ENCODE results near the gene FAM25A.
"Not testable (repeated sequence)": the region's sequence is repeated elsewhere in the genome, so short reads cannot be mapped to it uniquely, and the experiment has no call there.

FAM25A gene

GRCh38 chr10:87007674-87008073 is 12.4 kb upstream of the FAM25A start:
- in situ Hi-C loops (cut with MboI; ENCODE audit: low pct_unique_long_range_greater_than_20kb, low sequenced_read_pairs); DNase-seq: not testable (repeated sequence)

- in situ Hi-C loops (cut with MboI; ENCODE audit: low pct_unique_long_range_greater_than_20kb, low sequenced_read_pairs); DNase-seq: not testable (repeated sequence)
These were observed 11.8 kb upstream of the FAM25A start for GRCh38 chr10:87008303-87008702.

- DNase-seq; in situ Hi-C loops (cut with MboI; ENCODE audit: low pct_unique_long_range_greater_than_20kb, low sequenced_read_pairs): not testable (repeated sequence)
These were observed 10.9 kb upstream of the FAM25A start for GRCh38 chr10:87009134-87009696.

GRCh38 chr10:87013528-87013927 is 6.6 kb upstream of the FAM25A start:
- in situ Hi-C loops (cut with MboI; ENCODE audit: low pct_unique_long_range_greater_than_20kb, low sequenced_read_pairs), result not testable (repeated sequence)
- DNase-seq, result peak; percentile 21

- in situ Hi-C loops (cut with MboI; ENCODE audit: low pct_unique_long_range_greater_than_20kb, low sequenced_read_pairs); DNase-seq: not testable (repeated sequence)
These were observed 4.9 kb upstream of the FAM25A start for GRCh38 chr10:87014986-87015716.

GRCh38 chr10:87018127-87018526 is 2.0 kb upstream of the FAM25A start:
- DNase-seq; in situ Hi-C loops (cut with MboI; ENCODE audit: low pct_unique_long_range_greater_than_20kb, low sequenced_read_pairs): not testable (repeated sequence)

GRCh38 chr10:87019066-87019465 is 1.0 kb upstream of the FAM25A start:
- in situ Hi-C loops (cut with MboI; ENCODE audit: low pct_unique_long_range_greater_than_20kb, low sequenced_read_pairs); DNase-seq: not testable (repeated sequence)

GRCh38 chr10:87019504-87019903 is 590 bp upstream of the FAM25A start:
- DNase-seq; in situ Hi-C loops (cut with MboI; ENCODE audit: low pct_unique_long_range_greater_than_20kb, low sequenced_read_pairs): not testable (repeated sequence)

- peak; percentile 73 for DNase-seq
These were observed 5.3 kb downstream of the FAM25A start for GRCh38 chr10:87025285-87025958.

GRCh38 chr10:87026747-87027508 is 6.8 kb downstream of the FAM25A start:
- DNase-seq; in situ Hi-C loops (cut with MboI; ENCODE audit: low pct_unique_long_range_greater_than_20kb, low sequenced_read_pairs): not testable (repeated sequence)

More at GRCh38 chr10:87025285-87025958, 5.3 kb downstream of the FAM25A start:
- in situ Hi-C loops (cut with MboI; ENCODE audit: low pct_unique_long_range_greater_than_20kb, low sequenced_read_pairs), result not testable (repeated sequence)

- in situ Hi-C loops (cut with MboI; ENCODE audit: low pct_unique_long_range_greater_than_20kb, low sequenced_read_pairs); DNase-seq: not testable (repeated sequence)
These were observed 10.3 kb downstream of the FAM25A start for GRCh38 chr10:87030419-87030818.

- in situ Hi-C loops (cut with MboI; ENCODE audit: low pct_unique_long_range_greater_than_20kb, low sequenced_read_pairs), result no loop called here
- no peak for DNase-seq
These were observed 11.0 kb downstream of the FAM25A start for GRCh38 chr10:87030912-87031635.

- in situ Hi-C loops (cut with MboI; ENCODE audit: low pct_unique_long_range_greater_than_20kb, low sequenced_read_pairs), result no loop called here
These were observed 16.5 kb downstream of the FAM25A start for GRCh38 chr10:87036623-87037022.

GRCh38 chr10:87038286-87038717 is 18.2 kb downstream of the FAM25A start:
- in situ Hi-C loops (cut with MboI; ENCODE audit: low pct_unique_long_range_greater_than_20kb, low sequenced_read_pairs), result no loop called here
- DNase-seq, result no peak

More at GRCh38 chr10:87036623-87037022, 16.5 kb downstream of the FAM25A start:
- DNase-seq, result no peak

- DNase-seq, result no peak
- in situ Hi-C loops (cut with MboI; ENCODE audit: low pct_unique_long_range_greater_than_20kb, low sequenced_read_pairs), result no loop called here
These were observed 18.7 kb downstream of the FAM25A start for GRCh38 chr10:87038786-87039185.

- in situ Hi-C loops (cut with MboI; ENCODE audit: low pct_unique_long_range_greater_than_20kb, low sequenced_read_pairs); DNase-seq: not testable (repeated sequence)
These were observed 23.5 kb downstream of the FAM25A start for GRCh38 chr10:87043579-87043978.

- in situ Hi-C loops (cut with MboI; ENCODE audit: low pct_unique_long_range_greater_than_20kb, low sequenced_read_pairs), result no loop called here
- no peak for DNase-seq
These were observed 25.4 kb downstream of the FAM25A start for GRCh38 chr10:87045434-87045938.

- DNase-seq, result no peak
- in situ Hi-C loops (cut with MboI; ENCODE audit: low pct_unique_long_range_greater_than_20kb, low sequenced_read_pairs), result no loop called here
These were observed 33.0 kb downstream of the FAM25A start for GRCh38 chr10:87053111-87053510.
